Measurements from ENCODE around the gene RXRB. TPM values are rescaled to one million over a fixed set of nuclear protein-coding genes. Genes with fewer than 3 reads are reported as not detected.

The RXRB gene
- total and polyA plus RNA-seq, 2 of the 8 experiments (the other 6 are each of a cell fraction or from before 2014, with no cell fraction given): 13.0 to 18.1 TPM

DNA sequence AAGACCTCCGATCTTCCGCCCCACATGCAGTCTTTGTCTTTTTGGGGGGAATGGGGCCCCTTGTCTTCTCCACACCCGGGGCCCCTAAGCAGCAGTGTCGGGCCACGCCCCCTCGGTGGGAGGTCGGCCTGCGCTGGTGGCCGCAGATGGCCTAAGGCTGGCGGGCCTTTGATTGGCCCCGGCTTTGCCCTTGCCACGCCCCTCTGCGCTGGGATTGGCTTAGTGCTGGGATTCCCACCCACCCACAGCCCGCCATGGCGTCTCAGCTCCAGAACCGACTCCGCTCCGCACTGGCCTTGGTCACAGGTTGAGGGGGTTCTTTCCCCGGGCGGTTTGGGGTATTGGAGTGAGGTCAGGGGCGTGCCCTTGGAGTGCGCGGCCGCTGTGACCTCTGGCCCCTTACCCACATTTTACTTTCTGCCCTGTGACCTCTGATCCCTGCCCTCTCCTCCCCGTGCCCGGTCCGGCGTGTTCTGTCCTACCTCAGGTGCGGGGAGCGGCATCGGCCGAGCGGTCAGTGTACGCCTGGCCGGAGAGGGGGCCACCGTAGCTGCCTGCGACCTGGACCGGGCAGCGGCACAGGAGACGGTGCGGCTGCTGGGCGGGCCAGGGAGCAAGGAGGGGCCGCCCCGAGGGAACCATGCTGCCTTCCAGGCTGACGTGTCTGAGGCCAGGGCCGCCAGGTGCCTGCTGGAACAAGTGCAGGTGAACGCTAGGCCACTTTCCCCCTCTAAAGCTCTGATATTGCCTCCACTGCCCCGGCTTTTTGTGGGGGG lies 4.1 kb upstream of the RXRB start, which contains the start of gene HSD17B8 (continued):
- TF ChIP-seq TAF1 (IDR thresholded peaks at IDR 0.05; ENCODE audit: low read depth, low read length) (peak; percentile 60; the same call in 1 of the 2 replicates), TCF12 (IDR thresholded peaks at IDR 0.05; ENCODE audit: low read depth, low read length) (peak; percentile 80; the same call in 1 of the 2 replicates), NANOG (IDR thresholded peaks at IDR 0.05; ENCODE audit: insufficient read depth, low read depth, low read length, poor library complexity, severe bottlenecking) (peak; percentile 20), KDM4A (IDR thresholded peaks at IDR 0.05; ENCODE audit: low read depth, low read length, severe bottlenecking) (peak; percentile 66), EGR1 (IDR thresholded peaks at IDR 0.05; ENCODE audit: borderline replicate concordance, low read depth, low read length) (peak; percentile 75), JUN (IDR thresholded peaks at IDR 0.05; ENCODE audit: low read depth, low read length) (no peak), TAF7 (optimal IDR thresholded peaks at IDR 0.05; ENCODE audit: borderline replicate concordance, low read depth, low read length) (peak; percentile 28), KDM5A (IDR thresholded peaks at IDR 0.05; ENCODE audit: low read length) (no peak), POLR2A (IDR thresholded peaks at IDR 0.05; ENCODE audit: control extremely low read depth in 1 of 2, low read depth in 2 of 2, low read length in 2 of 2) (peak in 1 of 2 experiments; percentile 48; a peak in 2 of 3 replicates), PHF8 (conservative IDR thresholded peaks at IDR 0.05; ENCODE audit: low read depth, low read length) (0 out of 2 replicates have a peak, but pooled peaks have one; percentile 44), CBX8 (IDR thresholded peaks at IDR 0.05; ENCODE audit: borderline replicate concordance, low read depth, low read length) (no peak), TBP (IDR thresholded peaks at IDR 0.05; ENCODE audit: low read depth, low read length) (0 out of 2 replicates have a peak, but pooled peaks have one; percentile 45), SP1 (IDR thresholded peaks at IDR 0.05; ENCODE audit: low read depth, low read length) (peak; percentile 85)
- TF ChIP-seq, protein P1, sequence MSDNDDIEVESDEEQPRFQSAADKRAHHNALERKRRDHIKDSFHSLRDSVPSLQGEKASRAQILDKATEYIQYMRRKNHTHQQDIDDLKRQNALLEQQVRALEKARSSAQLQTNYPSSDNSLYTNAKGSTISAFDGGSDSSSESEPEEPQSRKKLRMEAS (IDR thresholded peaks at IDR 0.05): 0 out of 2 replicates have a peak, but pooled peaks have one; percentile 21
- TF ChIP-seq, protein P2, sequence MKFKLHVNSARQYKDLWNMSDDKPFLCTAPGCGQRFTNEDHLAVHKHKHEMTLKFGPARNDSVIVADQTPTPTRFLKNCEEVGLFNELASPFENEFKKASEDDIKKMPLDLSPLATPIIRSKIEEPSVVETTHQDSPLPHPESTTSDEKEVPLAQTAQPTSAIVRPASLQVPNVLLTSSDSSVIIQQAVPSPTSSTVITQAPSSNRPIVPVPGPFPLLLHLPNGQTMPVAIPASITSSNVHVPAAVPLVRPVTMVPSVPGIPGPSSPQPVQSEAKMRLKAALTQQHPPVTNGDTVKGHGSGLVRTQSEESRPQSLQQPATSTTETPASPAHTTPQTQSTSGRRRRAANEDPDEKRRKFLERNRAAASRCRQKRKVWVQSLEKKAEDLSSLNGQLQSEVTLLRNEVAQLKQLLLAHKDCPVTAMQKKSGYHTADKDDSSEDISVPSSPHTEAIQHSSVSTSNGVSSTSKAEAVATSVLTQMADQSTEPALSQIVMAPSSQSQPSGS (IDR thresholded peaks at IDR 0.05; ENCODE audit: low read length): peak; percentile 74; the same call in 1 of the 2 replicates

All from H1 (cell line).